ENCODE measurements around the gene C19orf18. TPM values are rescaled to one million over a fixed set of nuclear protein-coding genes. Genes with fewer than 3 reads are reported as not detected.

Gene C19orf18
- total RNA-seq, 1 donor from 2014 or later, result not detected

DNA sequence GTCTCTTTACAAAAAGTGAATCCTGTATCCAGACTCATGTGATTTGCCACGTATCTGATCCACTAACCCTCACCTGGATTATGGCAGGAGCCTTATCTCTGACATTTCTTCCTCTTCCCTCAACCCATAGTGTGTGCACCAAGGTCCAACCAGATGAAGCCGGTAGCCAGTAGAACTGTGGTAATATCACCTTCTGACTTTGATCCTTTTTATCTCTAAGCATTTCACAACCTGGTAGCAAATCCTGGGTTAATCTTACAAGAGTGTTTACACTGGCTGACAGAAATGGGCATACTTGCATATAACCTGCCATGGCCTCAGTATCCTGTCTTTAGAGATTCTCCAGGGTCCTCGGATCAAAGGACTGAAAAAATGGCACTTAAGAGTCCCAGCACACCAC lies 59.8 kb downstream of the C19orf18 start:
- TF ChIP-seq EZH2phosphoT487 (IDR thresholded peaks at IDR 0.05) (no peak), EZH2 (IDR thresholded peaks at IDR 0.05) (no peak)
- TF ChIP-seq, protein P1, sequence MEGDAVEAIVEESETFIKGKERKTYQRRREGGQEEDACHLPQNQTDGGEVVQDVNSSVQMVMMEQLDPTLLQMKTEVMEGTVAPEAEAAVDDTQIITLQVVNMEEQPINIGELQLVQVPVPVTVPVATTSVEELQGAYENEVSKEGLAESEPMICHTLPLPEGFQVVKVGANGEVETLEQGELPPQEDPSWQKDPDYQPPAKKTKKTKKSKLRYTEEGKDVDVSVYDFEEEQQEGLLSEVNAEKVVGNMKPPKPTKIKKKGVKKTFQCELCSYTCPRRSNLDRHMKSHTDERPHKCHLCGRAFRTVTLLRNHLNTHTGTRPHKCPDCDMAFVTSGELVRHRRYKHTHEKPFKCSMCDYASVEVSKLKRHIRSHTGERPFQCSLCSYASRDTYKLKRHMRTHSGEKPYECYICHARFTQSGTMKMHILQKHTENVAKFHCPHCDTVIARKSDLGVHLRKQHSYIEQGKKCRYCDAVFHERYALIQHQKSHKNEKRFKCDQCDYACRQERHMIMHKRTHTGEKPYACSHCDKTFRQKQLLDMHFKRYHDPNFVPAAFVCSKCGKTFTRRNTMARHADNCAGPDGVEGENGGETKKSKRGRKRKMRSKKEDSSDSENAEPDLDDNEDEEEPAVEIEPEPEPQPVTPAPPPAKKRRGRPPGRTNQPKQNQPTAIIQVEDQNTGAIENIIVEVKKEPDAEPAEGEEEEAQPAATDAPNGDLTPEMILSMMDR (IDR thresholded peaks at IDR 0.05), result no peak
- Histone ChIP-seq H4K20me1 (ENCODE audit: low read depth) (no peaks in the 10 kb centered on the region), H3K9ac (no peak overlapping the region), H3K36me3 (no peaks in the 10 kb centered on the region), H3K4me3 (no peak overlapping the region), H3K4me2 (peak overlapping the region; percentile 96), H3K79me2 (ENCODE audit: low read depth) (peaks cover 38% of the 10 kb centered on the region), H3K27me3 (no peaks in the 10 kb centered on the region), H3F3A (ENCODE audit: low read depth) (peaks cover 17% of the 10 kb centered on the region), H3K9me3 (ENCODE audit: low read depth) (no peaks in the 10 kb centered on the region), H2AFZ (replicated peaks) (no peak overlapping the region), H3K4me1 (peaks cover 7% of the 10 kb centered on the region), H3K27ac (no peak overlapping the region)
- Mint-ChIP-seq H3K9me3 (peaks cover 58% of the 10 kb centered on the region), H3K27me3 (ENCODE audit: insufficient read depth, low read depth) (peaks cover 10% of the 10 kb centered on the region), H3K4me1 (peaks cover 12% of the 10 kb centered on the region), H3K36me3 (peaks cover 67% of the 10 kb centered on the region), H3K4me3 (peak overlapping the region; percentile 95), H3K27ac (no peak overlapping the region)
- DNase-seq (ENCODE audit: low spot score), result no peak

Other genes starting within 250 kb of the C19orf18 start
- 15.4 and 17.3 TPM in 2 replicates for gene ZNF671, start 246.9 kb downstream of the C19orf18 start, total RNA-seq (ENCODE audit: low replicate concordance)
- 33.9 and 48.3 TPM in 2 replicates for gene ZNF776, start 227.7 kb downstream of the C19orf18 start, total RNA-seq (ENCODE audit: low replicate concordance)
- 19.8 and 21.6 TPM in 2 replicates for gene ZNF586, start 204.9 kb downstream of the C19orf18 start, total RNA-seq (ENCODE audit: low replicate concordance)
- 5.5 and 11.3 TPM in 2 replicates for gene ZNF552, start 159.6 kb downstream of the C19orf18 start, total RNA-seq (ENCODE audit: low replicate concordance)
- gene ZNF587B, start 144.2 kb downstream of the C19orf18 start, total RNA-seq (ENCODE audit: low replicate concordance), result 16.4 and 24.7 TPM in 2 replicates
- 30.4 and 48.2 TPM in 2 replicates for gene ZNF587, start 124.7 kb downstream of the C19orf18 start, total RNA-seq (ENCODE audit: low replicate concordance)
- 30.7 and 33.0 TPM in 2 replicates for gene ZNF814, start 85.5 kb downstream of the C19orf18 start, total RNA-seq (ENCODE audit: low replicate concordance)
- 20.6 and 27.2 TPM in 2 replicates for gene ZNF417, start 57.9 kb downstream of the C19orf18 start, total RNA-seq (ENCODE audit: low replicate concordance)
- gene ZNF418, start 39.1 kb downstream of the C19orf18 start, total RNA-seq (ENCODE audit: low replicate concordance), result 25.9 and 43.0 TPM in 2 replicates
- 15.9 and 23.2 TPM in 2 replicates for gene ZNF256, start 26.8 kb downstream of the C19orf18 start, total RNA-seq (ENCODE audit: low replicate concordance)
- gene ZNF606, start 28.3 kb upstream of the C19orf18 start, total RNA-seq (ENCODE audit: low replicate concordance), result 48.7 and 50.9 TPM in 2 replicates
- 0.67 and 4.1 TPM in 2 replicates for gene ZSCAN1, start 59.5 kb upstream of the C19orf18 start, total RNA-seq (ENCODE audit: low replicate concordance)
- gene ZNF135, start 84.7 kb upstream of the C19orf18 start, total RNA-seq (ENCODE audit: low replicate concordance), result 9.5 and 11.1 TPM in 2 replicates
- 49.1 and 144 TPM in 2 replicates for gene ZSCAN18, start 123.7 kb upstream of the C19orf18 start, total RNA-seq (ENCODE audit: low replicate concordance)
- 28.4 and 36.2 TPM in 2 replicates for gene ZNF329, start 176.3 kb upstream of the C19orf18 start, total RNA-seq (ENCODE audit: low replicate concordance)
- 39.3 and 43.0 TPM in 2 replicates for gene ZNF274, start 208.5 kb upstream of the C19orf18 start, total RNA-seq (ENCODE audit: low replicate concordance)